Fibroblast of lung (primary cell): ENCODE results near the gene PHETA1.
"Not testable (repeated sequence)": the region's sequence is repeated elsewhere in the genome, so short reads cannot be mapped to it uniquely, and the experiment has no call there.

Experiments used
- CTCF ChIP-seq, 2 donors: IDR thresholded peaks in 1 of 2; conservative IDR thresholded peaks in 1 of 2; 1 replicate in 1 of 2; 2 replicates in 1 of 2; pipeline ENCODE4 v1.5.1; 2011 to 2012; ENCODE audit warnings: low read length in 2 of 2, control low read depth in 1 of 2, inconsistent platforms in 1 of 2, low read depth in 1 of 2, mild to moderate bottlenecking in 1 of 2
- EZH2 ChIP-seq: IDR thresholded peaks from 2 replicates; pipeline ENCODE4 v1.5.1; 2012; ENCODE audit warnings: low read length, control low read depth, mild to moderate bottlenecking; ENCODE audit errors: missing control alignments

- TF ChIP-seq CTCF (conservative IDR thresholded peaks at IDR 0.05 in 1 of 2, IDR thresholded peaks at IDR 0.05 in 1 of 2; ENCODE audit: low read depth in 1 of 2, low read length in 2 of 2); EZH2: not testable (repeated sequence)
These were observed 31.0 kb upstream of the PHETA1 start for GRCh38 chr12:111399741-111400404.
